GM12878 (cell line): Measurements from ENCODE around the gene EFNA2. TPM values are rescaled to one million over a fixed set of nuclear protein-coding genes. Genes with fewer than 3 reads are reported as not detected.

Experiments
- IRF3 ChIP-seq: fragments of 450-650 bp; IDR thresholded peaks from 2 replicates; pipeline ENCODE4 v1.6.1; 2014; ENCODE audit warnings: mild to moderate bottlenecking
- LARP7 ChIP-seq: fragments of 450-650 bp; IDR thresholded peaks from 2 replicates; pipeline ENCODE4 v1.6.1; 2017; ENCODE audit warnings: mild to moderate bottlenecking
- MEF2A ChIP-seq: IDR thresholded peaks from 2 replicates; pipeline ENCODE4 v1.6.1; 2011; ENCODE audit warnings: low read depth, mild to moderate bottlenecking, low read length, moderate library complexity; ENCODE audit not compliant: insufficient read depth
- MYC ChIP-seq: IDR thresholded peaks from 2 replicates; pipeline ENCODE4 v1.6.1; 2011; ENCODE audit warnings: mild to moderate bottlenecking, low read length, moderate library complexity, inconsistent platforms; ENCODE audit not compliant: insufficient read depth, insufficient replicate concordance, insufficient read length, severe bottlenecking
- NR2C1 ChIP-seq: fragments of 450-650 bp; IDR thresholded peaks from 2 replicates; pipeline ENCODE4 v1.6.1; 2017; ENCODE audit warnings: antibody characterized with exemption, mild to moderate bottlenecking, moderate library complexity
- POLR2AphosphoS5 ChIP-seq: IDR thresholded peaks from 2 replicates; pipeline ENCODE4 v1.6.1; 2011; ENCODE audit warnings: mild to moderate bottlenecking, low read length, inconsistent platforms
- RAD21 ChIP-seq: IDR thresholded peaks from 2 replicates; pipeline ENCODE4 v1.6.1; 2011; ENCODE audit warnings: mild to moderate bottlenecking, low read depth, low read length, moderate library complexity; ENCODE audit not compliant: insufficient read depth
- SIX5 ChIP-seq: IDR thresholded peaks from 2 replicates; pipeline ENCODE4 v1.6.1; 2011; ENCODE audit warnings: mild to moderate bottlenecking, low read depth, low read length, moderate library complexity; ENCODE audit not compliant: severe bottlenecking
- SKIL ChIP-seq: fragments of 450-650 bp; IDR thresholded peaks from 2 replicates; pipeline ENCODE4 v1.6.1; 2017; ENCODE audit warnings: mild to moderate bottlenecking, low read depth, inconsistent platforms; ENCODE audit not compliant: poor library complexity, severe bottlenecking
- STAT3 ChIP-seq: IDR thresholded peaks from 2 replicates; pipeline ENCODE4 v1.6.1; 2011; ENCODE audit warnings: low read depth, low read length, improper control_type of control experiment
- SUZ12 ChIP-seq: fragments of 200-600 bp; sonication (generic); IDR thresholded peaks from one replicate; pipeline ENCODE4 v1.6.1; 2018; ENCODE audit warnings: antibody characterized with exemption, mild to moderate bottlenecking; ENCODE audit not compliant: unreplicated experiment
- ZBTB11 ChIP-seq: fragments of 450-650 bp; formaldehyde crosslinking; IDR thresholded peaks from 2 replicates; pipeline ENCODE4 v1.5.0; 2022; ENCODE audit warnings: mild to moderate bottlenecking, missing genetic modification characterization
- polyA plus RNA-seq, 11 experiments: library from polyadenylated mRNA; depleted of rRNA in 4 of 11; unstranded in 6 of 11; stranded (reverse) in 5 of 11; fragments of >200 nt; fragmentation: Nextera tagmentation in 4 of 11; fragmentation: Illumina TruSeq in 1 of 11; extraction: Ambion mirVana in 4 of 11; extraction: Trizol in 1 of 11; gene quantifications; 1 replicate in 1 of 11; 2 replicates in 10 of 11; pipeline versions ENCODE4 v1.2.1 to v1.2.3, GENCODE V29; 2011 to 2016; ENCODE audit warnings: inconsistent platforms in 2 of 11, missing spikeins in 2 of 11, low read depth in 1 of 11
- total RNA-seq, 4 experiments: library from RNA; depleted of rRNA in 3 of 4; stranded (reverse); fragments of >200 nt in 3 of 4; fragmentation: Illumina TruSeq in 1 of 4; extraction: Trizol in 1 of 4; gene quantifications; 2 replicates each; pipeline versions ENCODE4 v1.2.1 to v1.2.3, GENCODE V29; 2013 to 2021
- TF ChIP-seq, protein P1 (sequence below): IDR thresholded peaks from 2 replicates; pipeline ENCODE4 v1.6.1; 2011; ENCODE audit warnings: mild to moderate bottlenecking, low read depth, low read length, moderate library complexity; ENCODE audit not compliant: insufficient replicate concordance
- TF ChIP-seq, protein P2 (sequence below): fragments of 450-650 bp; IDR thresholded peaks from 2 replicates; pipeline ENCODE4 v1.6.1; 2016; ENCODE audit warnings: mild to moderate bottlenecking
- TF ChIP-seq, protein P3 (sequence below): fragments of 450-650 bp; formaldehyde crosslinking; IDR thresholded peaks from 2 replicates; pipeline ENCODE4 v1.4.0; 2022; ENCODE audit warnings: mild to moderate bottlenecking, moderate library complexity

The EFNA2 gene
- total and polyA plus RNA-seq, 10 of the 15 experiments (the other 5 are each of a cell fraction or from before 2014, with no cell fraction given): not detected

DNA sequence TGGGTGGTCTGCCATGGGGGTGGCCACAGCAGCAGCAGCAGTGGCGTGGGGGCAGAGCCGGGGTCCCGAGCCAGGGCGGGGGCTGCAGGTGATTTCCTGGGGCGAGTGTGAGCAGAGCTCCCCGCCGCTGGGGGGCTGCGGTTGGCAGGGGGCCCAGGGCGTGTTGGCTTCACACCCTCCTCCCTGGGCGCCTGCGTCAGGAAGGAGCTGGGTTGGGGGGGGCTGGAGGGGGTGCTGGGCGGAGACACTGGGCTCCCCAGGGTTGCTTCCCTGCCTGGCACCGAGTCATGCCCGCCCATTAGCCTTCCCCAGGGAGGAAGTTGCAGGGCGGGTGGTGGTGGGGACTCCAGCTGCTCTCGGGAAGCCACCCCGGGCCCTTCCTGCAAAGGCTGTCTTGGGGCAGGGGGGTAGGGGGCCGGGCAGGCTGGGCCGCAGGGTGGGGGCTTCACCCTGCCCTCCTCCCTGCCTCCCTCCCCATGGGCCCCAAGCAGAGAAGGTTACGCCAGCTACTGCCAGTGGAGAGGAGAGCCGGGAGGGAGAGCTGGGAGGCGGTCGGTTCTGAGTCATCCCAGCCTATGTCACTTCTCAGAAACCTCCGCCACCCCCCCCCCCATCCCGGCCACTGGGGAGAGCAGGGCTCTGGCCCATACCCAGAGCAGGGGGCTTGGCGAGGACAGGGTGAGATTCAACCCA lies 32.7 kb upstream of the EFNA2 start (continued):
- TF ChIP-seq STAT3 (no peak), MEF2A (no peak), ZBTB11 (CRISPR knock-in tag) (no peak), SIX5 (no peak), POLR2AphosphoS5 (no peak), SKIL (no peak), IRF3 (no peak), NR2C1 (no peak), MYC (no peak), RAD21 (no peak), SUZ12 (no peak), LARP7 (no peak)
- TF ChIP-seq, protein P1, sequence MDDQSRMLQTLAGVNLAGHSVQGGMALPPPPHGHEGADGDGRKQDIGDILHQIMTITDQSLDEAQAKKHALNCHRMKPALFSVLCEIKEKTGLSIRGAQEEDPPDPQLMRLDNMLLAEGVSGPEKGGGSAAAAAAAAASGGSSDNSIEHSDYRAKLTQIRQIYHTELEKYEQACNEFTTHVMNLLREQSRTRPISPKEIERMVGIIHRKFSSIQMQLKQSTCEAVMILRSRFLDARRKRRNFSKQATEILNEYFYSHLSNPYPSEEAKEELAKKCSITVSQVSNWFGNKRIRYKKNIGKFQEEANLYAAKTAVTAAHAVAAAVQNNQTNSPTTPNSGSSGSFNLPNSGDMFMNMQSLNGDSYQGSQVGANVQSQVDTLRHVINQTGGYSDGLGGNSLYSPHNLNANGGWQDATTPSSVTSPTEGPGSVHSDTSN: no peak
- TF ChIP-seq, protein P2, sequence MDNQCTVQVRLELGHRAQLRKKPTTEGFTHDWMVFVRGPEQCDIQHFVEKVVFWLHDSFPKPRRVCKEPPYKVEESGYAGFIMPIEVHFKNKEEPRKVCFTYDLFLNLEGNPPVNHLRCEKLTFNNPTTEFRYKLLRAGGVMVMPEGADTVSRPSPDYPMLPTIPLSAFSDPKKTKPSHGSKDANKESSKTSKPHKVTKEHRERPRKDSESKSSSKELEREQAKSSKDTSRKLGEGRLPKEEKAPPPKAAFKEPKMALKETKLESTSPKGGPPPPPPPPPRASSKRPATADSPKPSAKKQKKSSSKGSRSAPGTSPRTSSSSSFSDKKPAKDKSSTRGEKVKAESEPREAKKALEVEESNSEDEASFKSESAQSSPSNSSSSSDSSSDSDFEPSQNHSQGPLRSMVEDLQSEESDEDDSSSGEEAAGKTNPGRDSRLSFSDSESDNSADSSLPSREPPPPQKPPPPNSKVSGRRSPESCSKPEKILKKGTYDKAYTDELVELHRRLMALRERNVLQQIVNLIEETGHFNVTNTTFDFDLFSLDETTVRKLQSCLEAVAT: no peak
- TF ChIP-seq, protein P3, sequence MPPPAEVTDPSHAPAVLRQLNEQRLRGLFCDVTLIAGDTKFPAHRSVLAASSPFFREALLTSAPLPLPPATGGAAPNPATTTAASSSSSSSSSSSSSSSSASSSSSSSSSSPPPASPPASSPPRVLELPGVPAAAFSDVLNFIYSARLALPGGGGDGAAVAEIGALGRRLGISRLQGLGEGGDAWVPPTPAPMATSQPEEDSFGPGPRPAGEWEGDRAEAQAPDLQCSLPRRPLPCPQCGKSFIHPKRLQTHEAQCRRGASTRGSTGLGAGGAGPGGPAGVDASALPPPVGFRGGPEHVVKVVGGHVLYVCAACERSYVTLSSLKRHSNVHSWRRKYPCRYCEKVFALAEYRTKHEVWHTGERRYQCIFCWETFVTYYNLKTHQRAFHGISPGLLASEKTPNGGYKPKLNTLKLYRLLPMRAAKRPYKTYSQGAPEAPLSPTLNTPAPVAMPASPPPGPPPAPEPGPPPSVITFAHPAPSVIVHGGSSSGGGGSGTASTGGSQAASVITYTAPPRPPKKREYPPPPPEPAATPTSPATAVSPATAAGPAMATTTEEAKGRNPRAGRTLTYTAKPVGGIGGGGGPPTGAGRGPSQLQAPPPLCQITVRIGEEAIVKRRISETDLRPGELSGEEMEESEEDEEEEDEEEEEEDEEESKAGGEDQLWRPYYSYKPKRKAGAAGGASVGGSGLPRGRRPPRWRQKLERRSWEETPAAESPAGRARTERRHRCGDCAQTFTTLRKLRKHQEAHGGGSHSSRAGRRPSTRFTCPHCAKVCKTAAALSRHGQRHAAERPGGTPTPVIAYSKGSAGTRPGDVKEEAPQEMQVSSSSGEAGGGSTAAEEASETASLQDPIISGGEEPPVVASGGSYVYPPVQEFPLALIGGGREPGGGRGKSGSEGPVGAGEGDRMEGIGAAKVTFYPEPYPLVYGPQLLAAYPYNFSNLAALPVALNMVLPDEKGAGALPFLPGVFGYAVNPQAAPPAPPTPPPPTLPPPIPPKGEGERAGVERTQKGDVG (CRISPR knock-in tag): no peak
